Parathyroid adenoma (tissue), 2 donors: ENCODE measurements around the gene C16orf54.
"Not testable (repeated sequence)": the region's sequence is repeated elsewhere in the genome, so short reads cannot be mapped to it uniquely, and the experiment has no call there.

Experiments used
- H2AFZ ChIP-seq: fragments of 300-600 bp; sonication (generic); one replicate; pipeline ENCODE4 v1.7.0; 2017; ENCODE audit warnings: antibody characterized with exemption, mild to moderate bottlenecking
- H3K27ac ChIP-seq: fragments of 300-600 bp; sonication (generic); one replicate; pipeline ENCODE4 v1.7.0; 2017
- H3K27me3 ChIP-seq: fragments of 300-600 bp; sonication (generic); one replicate; pipeline ENCODE4 v1.7.0; 2017; ENCODE audit warnings: low read length; ENCODE audit not compliant: control insufficient read depth, insufficient read depth
- H3K36me3 ChIP-seq: fragments of 300-600 bp; sonication (generic); one replicate; pipeline ENCODE4 v1.7.0; 2017; ENCODE audit warnings: low read length; ENCODE audit not compliant: control insufficient read depth, insufficient read depth
- H3K4me1 ChIP-seq: fragments of 300-600 bp; sonication (generic); one replicate; pipeline ENCODE4 v1.7.0; 2017; ENCODE audit warnings: control low read depth
- H3K4me2 ChIP-seq: fragments of 300-600 bp; sonication (generic); one replicate; pipeline ENCODE4 v1.7.0; 2017; ENCODE audit warnings: low read length
- H3K4me3 ChIP-seq: fragments of 300-600 bp; sonication (generic); one replicate; pipeline ENCODE4 v1.7.0; 2017; ENCODE audit warnings: low read depth, low read length
- H3K79me2 ChIP-seq: fragments of 300-600 bp; sonication (generic); one replicate; pipeline ENCODE4 v1.7.0; 2017; ENCODE audit warnings: control low read depth
- H3K9ac ChIP-seq: fragments of 300-600 bp; sonication (generic); one replicate; pipeline ENCODE4 v1.7.0; 2017; ENCODE audit warnings: mild to moderate bottlenecking
- H3K9me3 ChIP-seq: fragments of 300-600 bp; sonication (generic); one replicate; pipeline ENCODE4 v1.7.0; 2017; ENCODE audit warnings: low read length; ENCODE audit not compliant: control insufficient read depth
- TF ChIP-seq, protein P1 (sequence below): fragments of 300-600 bp; sonication (generic); IDR thresholded peaks from one replicate; pipeline ENCODE4 v1.7.0; 2017; ENCODE audit warnings: antibody characterized with exemption, mild to moderate bottlenecking
- donor health status: primary hyperparathyroidism.

C16orf54 gene, protein sequence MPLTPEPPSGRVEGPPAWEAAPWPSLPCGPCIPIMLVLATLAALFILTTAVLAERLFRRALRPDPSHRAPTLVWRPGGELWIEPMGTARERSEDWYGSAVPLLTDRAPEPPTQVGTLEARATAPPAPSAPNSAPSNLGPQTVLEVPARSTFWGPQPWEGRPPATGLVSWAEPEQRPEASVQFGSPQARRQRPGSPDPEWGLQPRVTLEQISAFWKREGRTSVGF

DNA sequence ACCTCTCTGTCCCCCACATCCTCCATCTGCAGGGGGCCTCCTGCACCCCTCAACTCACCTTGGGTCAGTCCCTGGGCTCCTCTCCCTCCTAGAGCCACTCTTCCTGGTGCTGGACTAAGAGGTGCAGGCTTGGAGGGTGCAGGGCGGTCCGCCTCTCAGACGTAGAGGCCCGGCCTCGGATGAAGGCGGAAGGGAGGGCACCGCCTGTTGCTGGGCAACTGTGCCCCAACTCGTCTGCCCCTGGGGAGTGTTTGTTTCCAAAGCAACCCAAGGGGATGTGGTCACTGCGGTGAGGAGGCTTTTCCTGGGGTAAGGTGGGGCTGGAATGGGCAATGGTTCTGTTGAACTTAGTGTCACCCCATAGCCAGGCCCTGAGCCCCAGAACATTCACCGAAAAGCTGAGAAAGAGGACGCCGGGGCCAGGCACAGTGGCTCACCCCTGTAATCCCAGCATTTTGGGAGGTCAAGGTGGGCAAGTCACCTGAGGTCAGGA, at the start of gene C16orf54:
Gene C16orf54 (minus strand): TSS at position 138 of the 493 bp plus-strand sequence. CDS start 1,039 bp downstream, outside the sequence.
- Histone ChIP-seq H3K9me3 (no peaks in the 10 kb centered on the region), H3K27me3 (no peaks in the 10 kb centered on the region), H3K79me2 (no peaks in the 10 kb centered on the region), H3K27ac (no peak within 1 kb of the TSS), H3K4me2 (no peak within 1 kb of the TSS), H2AFZ (no peak within 1 kb of the TSS), H3K4me3 (no peak within 1 kb of the TSS), H3K4me1 (no peaks in the 10 kb centered on the region), H3K9ac (no peak within 1 kb of the TSS), H3K36me3 (no peaks in the 10 kb centered on the region)
- TF ChIP-seq, protein P1, sequence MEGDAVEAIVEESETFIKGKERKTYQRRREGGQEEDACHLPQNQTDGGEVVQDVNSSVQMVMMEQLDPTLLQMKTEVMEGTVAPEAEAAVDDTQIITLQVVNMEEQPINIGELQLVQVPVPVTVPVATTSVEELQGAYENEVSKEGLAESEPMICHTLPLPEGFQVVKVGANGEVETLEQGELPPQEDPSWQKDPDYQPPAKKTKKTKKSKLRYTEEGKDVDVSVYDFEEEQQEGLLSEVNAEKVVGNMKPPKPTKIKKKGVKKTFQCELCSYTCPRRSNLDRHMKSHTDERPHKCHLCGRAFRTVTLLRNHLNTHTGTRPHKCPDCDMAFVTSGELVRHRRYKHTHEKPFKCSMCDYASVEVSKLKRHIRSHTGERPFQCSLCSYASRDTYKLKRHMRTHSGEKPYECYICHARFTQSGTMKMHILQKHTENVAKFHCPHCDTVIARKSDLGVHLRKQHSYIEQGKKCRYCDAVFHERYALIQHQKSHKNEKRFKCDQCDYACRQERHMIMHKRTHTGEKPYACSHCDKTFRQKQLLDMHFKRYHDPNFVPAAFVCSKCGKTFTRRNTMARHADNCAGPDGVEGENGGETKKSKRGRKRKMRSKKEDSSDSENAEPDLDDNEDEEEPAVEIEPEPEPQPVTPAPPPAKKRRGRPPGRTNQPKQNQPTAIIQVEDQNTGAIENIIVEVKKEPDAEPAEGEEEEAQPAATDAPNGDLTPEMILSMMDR: no peak

DNA sequence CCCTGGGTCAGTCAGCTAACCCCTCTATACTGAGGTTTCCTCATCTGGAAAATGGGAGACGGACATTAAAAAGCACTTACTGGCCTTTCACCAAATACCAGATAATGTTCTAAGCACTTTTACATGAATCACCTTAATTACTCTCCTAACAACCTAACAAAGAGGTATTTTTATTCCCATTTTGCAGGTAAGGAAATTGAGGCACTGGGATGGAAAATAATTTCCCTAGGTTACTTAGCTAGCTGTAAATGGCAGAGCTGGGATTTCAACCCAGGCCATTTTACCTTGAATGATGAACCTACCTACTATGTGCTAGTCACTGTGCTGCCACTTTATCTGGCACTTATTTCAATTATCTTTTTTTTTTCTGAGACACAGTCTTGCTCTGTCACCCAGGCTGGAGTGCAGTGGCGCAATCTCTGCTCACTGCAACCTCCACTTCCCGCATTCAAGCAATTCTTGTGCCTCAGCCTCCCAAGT, 48.5 kb upstream of the C16orf54 start:
- H3K4me2 ChIP-seq: no peak overlapping the region
- H3K4me1 ChIP-seq: peaks cover 19% of the 10 kb centered on the region
- TF ChIP-seq, protein P1: no peak
- H3K4me3 ChIP-seq: no peak overlapping the region
- no peaks in the 10 kb centered on the region for H3K27me3 ChIP-seq
- H3K9ac ChIP-seq: no peak overlapping the region
- H2AFZ ChIP-seq: no peak overlapping the region
- H3K36me3 ChIP-seq: no peaks in the 10 kb centered on the region
- no peak overlapping the region for H3K27ac ChIP-seq
- H3K9me3 ChIP-seq: no peaks in the 10 kb centered on the region
- H3K79me2 ChIP-seq: peaks cover 44% of the 10 kb centered on the region

DNA sequence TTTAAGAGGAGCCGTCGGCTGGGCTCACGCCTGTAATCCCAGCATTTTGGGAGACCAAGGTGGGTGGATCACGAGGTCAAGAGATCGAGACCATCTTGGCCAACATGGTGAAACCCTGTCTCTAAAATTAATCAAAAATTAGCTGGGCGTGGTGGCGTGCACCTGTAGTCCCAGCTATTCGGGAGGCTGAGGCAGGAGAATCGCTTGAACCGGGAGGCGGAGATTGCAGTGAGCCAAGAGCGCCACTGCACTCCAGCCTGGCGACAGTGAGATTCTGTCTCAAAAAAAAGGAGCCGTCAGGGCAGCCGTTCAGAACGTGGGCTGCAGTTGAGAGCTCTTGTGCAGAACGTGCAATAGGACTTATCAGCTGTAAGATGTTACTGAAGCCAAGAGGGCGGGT, 47.4 kb upstream of the C16orf54 start:
- H3K27me3 ChIP-seq, H2AFZ ChIP-seq, H3K9ac ChIP-seq, H3K4me3 ChIP-seq, H3K27ac ChIP-seq, H3K36me3 ChIP-seq, H3K9me3 ChIP-seq, H3K4me2 ChIP-seq: not testable (repeated sequence)
- peaks cover 24% of the 10 kb centered on the region for H3K4me1 ChIP-seq
- peaks cover 44% of the 10 kb centered on the region for H3K79me2 ChIP-seq

DNA sequence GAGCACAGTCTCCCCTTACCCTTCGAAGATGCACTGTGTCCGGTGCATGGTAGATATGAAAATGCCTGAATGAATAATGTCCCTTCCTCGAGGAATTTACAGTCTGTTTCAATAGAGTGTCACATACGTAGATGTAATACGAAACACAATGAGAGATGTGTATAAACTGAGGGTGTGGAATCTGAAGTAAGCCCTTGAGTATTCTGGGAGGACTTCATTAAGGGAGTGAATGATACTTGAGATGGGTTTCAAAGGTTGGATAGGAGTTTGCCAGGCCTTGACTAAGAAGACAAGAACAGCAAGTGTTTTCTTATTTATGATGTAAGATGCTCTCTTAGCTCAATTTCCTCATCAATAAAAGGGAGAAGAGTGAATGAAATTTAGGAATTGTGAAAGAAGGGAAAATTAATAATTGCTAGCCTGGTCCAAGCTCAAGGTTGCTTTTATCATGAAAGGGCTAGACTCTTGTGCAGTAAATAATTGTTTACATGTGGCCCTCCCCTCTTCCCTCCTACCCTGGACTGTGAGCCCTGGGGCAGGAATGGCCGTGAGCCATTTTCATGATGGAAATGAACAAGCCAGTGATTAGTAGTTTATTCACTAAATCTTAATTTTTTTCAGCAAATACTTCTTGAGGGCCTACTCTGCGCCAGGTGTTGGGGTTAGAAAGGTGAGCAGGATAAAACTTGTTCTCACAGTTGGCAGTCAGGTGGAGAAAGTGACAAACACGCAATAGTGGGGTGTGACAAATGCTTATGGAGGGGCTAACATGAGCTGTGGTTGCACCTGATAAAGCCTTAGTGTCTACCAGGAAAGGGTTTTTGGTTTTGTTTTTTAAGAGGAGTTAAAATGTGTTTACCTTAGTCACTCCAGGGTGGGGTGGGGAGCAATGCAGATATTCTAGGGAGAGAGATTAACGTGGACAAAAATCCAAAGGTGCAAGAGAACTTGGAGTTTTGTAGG, 46.3 kb upstream of the C16orf54 start:
- peaks cover 44% of the 10 kb centered on the region for H3K79me2 ChIP-seq
- no peaks in the 10 kb centered on the region for H3K9me3 ChIP-seq
- H3K4me2 ChIP-seq: peak overlapping the region; percentile 72
- no peak overlapping the region for H3K9ac ChIP-seq
- no peaks in the 10 kb centered on the region for H3K36me3 ChIP-seq
- no peak overlapping the region for H2AFZ ChIP-seq
- H3K27ac ChIP-seq: no peak overlapping the region
- peak overlapping the region; percentile 72 for H3K4me3 ChIP-seq
- TF ChIP-seq, protein P1: no peak
- H3K27me3 ChIP-seq: no peaks in the 10 kb centered on the region
- peaks cover 30% of the 10 kb centered on the region for H3K4me1 ChIP-seq
